HCT116 (cell line): ENCODE results near the gene MBNL2. TPM values are rescaled to one million over a fixed set of nuclear protein-coding genes. Genes with fewer than 3 reads are reported as not detected.

Source experiments
- ATAC-seq: fragments of 200-7000 bp; cut with Tn5 transposase; 2 replicates; pipeline ENCODE4 v1.9.1; 2020; ENCODE audit warnings: mild to moderate bottlenecking, moderate library complexity
- BruUV-seq: library from RNA; stranded (reverse); fragments of 400-500 nt; replicated peaks from 2 replicates; lab custom pipeline; 2021; lab: Mats Ljungman, UMichigan
- CTCF ChIA-PET: fragments of 300-600 bp; sonication (Branson Sonifier 250); formaldehyde crosslinking; loops from one replicate; lab custom pipeline; 2021; ENCODE audit warnings: antibody characterized with exemption; lab: Charles Lee
- POLR2A ChIA-PET: fragments of 300-600, 350-600 bp; sonication (Branson Sonifier 250); formaldehyde crosslinking; loops from one replicate; lab custom pipeline; 2021; ENCODE audit warnings: antibody characterized with exemption; lab: Charles Lee
- RAD21 ChIA-PET, 2 experiments: fragments of 300-600 bp; sonication (Branson Sonifier 250); formaldehyde crosslinking; loops; one replicate each; lab custom pipeline; 2023; ENCODE audit warnings: low total read pairs in 2 of 2; ENCODE audit not compliant: uncharacterized antibody in 2 of 2, unreplicated experiment in 2 of 2, low non-redundant PET in 1 of 2; lab: Charles Lee
- DNase-seq: peaks from one replicate; pipeline ENCODE4 v3.0.0-alpha.2; 2010; ENCODE audit warnings: low read depth, low spot score
- H2AFZ ChIP-seq: fragments of 200-600 bp; shearing (Covaris generic), sonication (generic); 2 replicates; pipeline ENCODE4 v1.6.1; 2017; ENCODE audit warnings: low read depth, mixed run types, mixed read lengths, antibody characterized with exemption, low read length; ENCODE audit not compliant: poor library complexity, severe bottlenecking
- H3K27ac ChIP-seq: 2 replicates; pipeline ENCODE4 v1.5.1; 2012; ENCODE audit warnings: low read depth, low read length
- H3K27me3 ChIP-seq: fragments of 200-600 bp; sonication (generic); 2 replicates; pipeline ENCODE4 v1.6.1; 2016; ENCODE audit warnings: mixed run types, low read length, mixed read lengths; ENCODE audit not compliant: insufficient read depth
- H3K36me3 ChIP-seq, 2 experiments: fragments of 200-500 bp in 1 of 2; fragments of 200-600 bp in 1 of 2; sonication (Bioruptor generic) in 1 of 2; sonication (generic) in 1 of 2; 2 replicates each; pipeline versions ENCODE4 v1.5.1 to v1.6.1; 2014 to 2016; ENCODE audit warnings: low read length in 2 of 2, inconsistent platforms in 1 of 2, mixed read lengths in 1 of 2, mixed run types in 1 of 2; ENCODE audit not compliant: insufficient read depth in 2 of 2, control insufficient read depth in 1 of 2
- H3K4me1 ChIP-seq, 2 experiments: fragments of 200-600 bp in 1 of 2; sonication (generic) in 1 of 2; 2 replicates each; pipeline versions ENCODE4 v1.5.1 to v1.6.1; 2012 to 2017; ENCODE audit warnings: low read length in 2 of 2, inconsistent platforms in 1 of 2, mild to moderate bottlenecking in 1 of 2, mixed read lengths in 1 of 2, mixed run types in 1 of 2, moderate library complexity in 1 of 2; ENCODE audit not compliant: insufficient read depth in 2 of 2, control insufficient read depth in 1 of 2
- H3K4me2 ChIP-seq: fragments of 200-600 bp; sonication (generic); 2 replicates; pipeline ENCODE4 v1.6.1; 2017; ENCODE audit warnings: mixed run types, low read length, mixed read lengths
- H3K4me3 ChIP-seq, 2 experiments: fragments of 200-600 bp in 1 of 2; sonication (generic) in 1 of 2; replicated peaks in 1 of 2; 2 replicates each; pipeline ENCODE4 v1.5.1; 2011 to 2016; ENCODE audit warnings: low read length in 2 of 2, control low read depth in 1 of 2, low read depth in 1 of 2, mild to moderate bottlenecking in 1 of 2, mixed read lengths in 1 of 2, mixed run types in 1 of 2
- H3K79me2 ChIP-seq: fragments of 200-600 bp; sonication (generic); 2 replicates; pipeline ENCODE4 v1.6.1; 2017; ENCODE audit warnings: mild to moderate bottlenecking, mixed run types, low read length, moderate library complexity, mixed read lengths; ENCODE audit not compliant: insufficient read depth
- H3K9ac ChIP-seq: fragments of 200-600 bp; sonication (generic); 2 replicates; pipeline ENCODE4 v1.6.1; 2016; ENCODE audit warnings: low read length, mixed read lengths
- H3K9me2 ChIP-seq: fragments of 200-600 bp; sonication (generic), shearing (Covaris generic); 2 replicates; pipeline ENCODE4 v1.6.1; 2017; ENCODE audit warnings: mixed run types, mild to moderate bottlenecking, moderate library complexity; ENCODE audit not compliant: insufficient read depth
- H3K9me3 ChIP-seq, 2 experiments: fragments of 200-500 bp in 1 of 2; fragments of 200-600 bp in 1 of 2; sonication (Bioruptor generic) in 1 of 2; sonication (generic) in 1 of 2; 2 replicates each; pipeline ENCODE4 v1.6.1; 2014 to 2017; ENCODE audit warnings: low read length in 2 of 2, mixed read lengths in 2 of 2, inconsistent platforms in 1 of 2, low read depth in 1 of 2, mild to moderate bottlenecking in 1 of 2, mixed run types in 1 of 2, moderate library complexity in 1 of 2; ENCODE audit not compliant: control insufficient read depth in 1 of 2, insufficient read depth in 1 of 2
- H4K20me1 ChIP-seq: fragments of 200-600 bp; sonication (generic), shearing (Covaris generic); 2 replicates; pipeline ENCODE4 v1.6.1; 2017; ENCODE audit warnings: mixed run types, mild to moderate bottlenecking, moderate library complexity; ENCODE audit not compliant: insufficient read depth
- CBX3 ChIP-seq: IDR thresholded peaks from 2 replicates; pipeline ENCODE4 v1.6.1; 2012; ENCODE audit warnings: low read depth
- ELF1 ChIP-seq: IDR thresholded peaks from 2 replicates; pipeline ENCODE4 v1.6.1; 2012; ENCODE audit warnings: low read depth, borderline replicate concordance
- EZH2 ChIP-seq: fragments of 200-600 bp; sonication (generic); IDR thresholded peaks from 2 replicates; pipeline ENCODE4 v1.6.1; 2017; ENCODE audit warnings: antibody characterized with exemption, mixed run types
- POLR2A ChIP-seq: IDR thresholded peaks from 2 replicates; pipeline ENCODE4 v1.7.0; 2011; ENCODE audit warnings: borderline replicate concordance; ENCODE audit not compliant: insufficient read depth, insufficient read length; ENCODE audit errors: extremely low read depth
- SIN3A ChIP-seq: IDR thresholded peaks from 2 replicates; pipeline ENCODE4 v1.6.1; 2012; ENCODE audit warnings: low read depth
- YY1 ChIP-seq: IDR thresholded peaks from 2 replicates; pipeline ENCODE4 v1.6.1; 2011; ENCODE audit warnings: low read length, low read depth, moderate library complexity, mild to moderate bottlenecking; ENCODE audit not compliant: insufficient replicate concordance; ENCODE audit errors: extremely low read depth
- ZFX ChIP-seq: fragments of 450-650 bp; IDR thresholded peaks from 2 replicates; pipeline ENCODE4 v1.6.1; 2017
- ZNF274 ChIP-seq: fragments of 200-500 bp; sonication (Bioruptor generic); IDR thresholded peaks from 2 replicates; pipeline ENCODE4 v1.6.1; 2014; ENCODE audit warnings: mild to moderate bottlenecking, low read depth, low read length, inconsistent platforms
- intact Hi-C: fragments of 100-400 bp; cut with micrococcal nuclease; formaldehyde crosslinking; loops from 2 replicates; pipeline ENCODE4 v1.10.0; 2022
- total RNA-seq: library from RNA; stranded (reverse); gene quantifications from one replicate; pipeline ENCODE4 v1.2.1, GENCODE V29; 2021; ENCODE audit not compliant: unreplicated experiment
- TF ChIP-seq, protein P1 (sequence below): IDR thresholded peaks from 2 replicates; pipeline ENCODE4 v1.6.1; 2012

MBNL2 gene
- total RNA-seq, 1 experiment from 2014 or later: 73.9 TPM

DNA sequence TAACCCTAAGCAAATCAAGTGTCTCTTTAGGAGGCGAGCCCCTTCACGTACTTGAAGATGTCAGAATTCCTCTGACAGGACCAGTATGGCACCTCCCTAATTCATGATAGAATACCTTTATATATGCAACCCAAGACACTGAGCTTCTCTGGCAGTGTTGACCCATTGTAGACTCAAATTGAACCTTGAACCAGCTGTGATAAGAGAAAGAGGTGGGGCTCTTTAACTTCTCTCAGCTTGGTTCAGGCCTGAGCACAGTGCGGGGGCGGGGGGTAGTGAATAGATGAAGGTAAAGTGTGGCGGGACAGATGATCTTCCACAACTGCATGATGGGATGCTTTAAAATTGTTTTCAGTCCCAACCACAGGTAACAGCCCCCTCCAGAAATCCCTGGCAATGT lies 12.1 kb downstream of the MBNL2 start:
- Histone ChIP-seq H3K4me3 (no peak overlapping the region), H3K9ac (no peak overlapping the region), H3K27ac (no peak overlapping the region), H3K4me2 (no peak overlapping the region), H3K9me2 (no peaks in the 10 kb centered on the region), H3K9me3 (no peaks in the 10 kb centered on the region), H2AFZ (no peak overlapping the region), H3K79me2 (peaks cover 74% of the 10 kb centered on the region), H4K20me1 (no peaks in the 10 kb centered on the region), H3K4me1 (peaks cover 11 to 33% of the 10 kb centered on the region in 2 experiments; a peak in 3 of 4 replicates), H3K36me3 (no peaks in the 10 kb centered on the region; a peak in 1 of 4 replicates), H3K27me3 (no peaks in the 10 kb centered on the region)
- ChIA-PET CTCF (no interaction called here), POLR2A (interaction anchor here (1.6 kb wide), 1 partner anchor 11 kb away, joined by 3 read pairs; no protein-coding TSS in a partner anchor), RAD21 (no interaction called here)
- TF ChIP-seq ZNF274 (no peak), ELF1 (no peak), ZFX (no peak), YY1 (no peak), POLR2A (no peak), SIN3A (no peak), EZH2 (no peak), CBX3 (no peak)
- TF ChIP-seq, protein P1, sequence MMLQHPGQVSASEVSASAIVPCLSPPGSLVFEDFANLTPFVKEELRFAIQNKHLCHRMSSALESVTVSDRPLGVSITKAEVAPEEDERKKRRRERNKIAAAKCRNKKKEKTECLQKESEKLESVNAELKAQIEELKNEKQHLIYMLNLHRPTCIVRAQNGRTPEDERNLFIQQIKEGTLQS: no peak
- no TSS peak for BruUV-seq
- ATAC-seq (no peak), DNase-seq (no peak)
- intact Hi-C loops: no loop called here

DNA sequence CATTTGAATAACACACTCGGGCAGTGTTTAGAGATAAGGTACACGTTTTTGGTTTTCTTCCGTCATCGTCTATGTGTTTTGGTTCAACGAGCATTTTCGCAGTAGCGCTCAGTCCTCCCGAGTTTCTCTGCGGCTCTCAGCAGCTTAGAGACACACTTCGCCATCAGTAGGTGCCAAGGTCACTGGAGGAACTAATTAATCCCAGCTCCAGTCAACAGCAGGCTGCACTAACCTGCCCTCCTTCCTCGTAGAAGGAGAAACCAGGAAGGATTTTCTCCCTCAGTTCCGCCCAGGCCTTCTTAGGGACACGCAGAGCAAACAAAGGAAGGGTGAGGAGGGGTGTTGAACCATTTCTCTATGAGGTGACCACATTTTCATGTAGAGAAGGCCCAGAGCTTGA lies 12.6 kb downstream of the MBNL2 start:
- Histone ChIP-seq H4K20me1 (no peaks in the 10 kb centered on the region), H3K9ac (no peak overlapping the region), H2AFZ (no peak overlapping the region), H3K27me3 (no peaks in the 10 kb centered on the region), H3K9me3 (no peaks in the 10 kb centered on the region), H3K27ac (no peak overlapping the region), H3K9me2 (no peaks in the 10 kb centered on the region), H3K36me3 (no peaks in the 10 kb centered on the region; a peak in 1 of 4 replicates), H3K4me3 (no peak overlapping the region), H3K4me1 (peaks cover 11 to 37% of the 10 kb centered on the region in 2 experiments; a peak in 3 of 4 replicates), H3K79me2 (peaks cover 73% of the 10 kb centered on the region), H3K4me2 (no peak overlapping the region)
- ChIA-PET CTCF (no interaction called here), RAD21 (no interaction called here), POLR2A (interaction anchor here (1.6 kb wide), 1 partner anchor 10 kb away, joined by 3 read pairs; no protein-coding TSS in a partner anchor)
- DNase-seq (no peak), ATAC-seq (no peak)
- intact Hi-C loops: no loop called here
- TF ChIP-seq EZH2 (no peak), ZFX (no peak), ELF1 (no peak)
- no TSS peak for BruUV-seq
